IMR-90 (cell line): ENCODE data around the gene GGT5. TPM values are rescaled to one million over a fixed set of nuclear protein-coding genes. Genes with fewer than 3 reads are reported as not detected.

ENCODE experiments used
- ATAC-seq: fragments of 200-7000 bp; cut with Tn5 transposase; 2 replicates; pipeline ENCODE4 v1.9.1; 2020; ENCODE audit warnings: low read depth, mild to moderate bottlenecking, moderate library complexity
- BruUV-seq: library from RNA; stranded (reverse); fragments of 400-500 nt; replicated peaks from 2 replicates; lab custom pipeline; 2021; lab: Mats Ljungman, UMichigan
- CTCF ChIA-PET: fragments of 300-600 bp; formaldehyde crosslinking; extraction: SDS; loops from one replicate; lab custom pipeline; 2021; ENCODE audit warnings: antibody characterized with exemption; lab: Yijun Ruan, JAX
- POLR2A ChIA-PET: fragments of 300-600 bp; sonication (Branson Sonifier 250); formaldehyde crosslinking; loops from one replicate; lab custom pipeline; 2022; ENCODE audit warnings: antibody characterized with exemption; ENCODE audit not compliant: unreplicated experiment; lab: Charles Lee
- DNase-seq: peaks from one replicate; pipeline ENCODE4 v3.0.0; 2013
- H2AFZ ChIP-seq: replicated peaks from 2 replicates; pipeline ENCODE3; 2013; ENCODE audit warnings: low read length, mild to moderate bottlenecking; ENCODE audit not compliant: poor library complexity
- H2AK5ac ChIP-seq: 2 replicates; pipeline ENCODE4 v1.6.1; 2013; ENCODE audit warnings: low read depth, low read length, inconsistent platforms
- H2AK9ac ChIP-seq: replicated peaks from 2 replicates; pipeline ENCODE3; 2013; ENCODE audit warnings: mild to moderate bottlenecking, low read depth, low read length, moderate library complexity; ENCODE audit not compliant: poor library complexity
- H2BK120ac ChIP-seq: 2 replicates; pipeline ENCODE4 v1.6.1; 2013; ENCODE audit warnings: low read depth, low read length, inconsistent platforms
- H2BK15ac ChIP-seq: 3 replicates; pipeline ENCODE4 v1.6.1; 2013; ENCODE audit warnings: low read depth, low read length, inconsistent platforms
- H2BK20ac ChIP-seq: 2 replicates; pipeline ENCODE4 v1.6.1; 2013; ENCODE audit warnings: low read depth, mild to moderate bottlenecking, inconsistent platforms, low read length, moderate library complexity
- H2BK5ac ChIP-seq: 2 replicates; pipeline ENCODE4 v1.6.1; 2013; ENCODE audit warnings: mild to moderate bottlenecking, low read depth, low read length, inconsistent platforms; ENCODE audit not compliant: poor library complexity, severe bottlenecking
- H3K14ac ChIP-seq: replicated peaks from 2 replicates; pipeline ENCODE4 v1.6.1; 2013; ENCODE audit warnings: low read depth, low read length, inconsistent platforms
- H3K18ac ChIP-seq: 2 replicates; pipeline ENCODE4 v1.6.1; 2013; ENCODE audit warnings: low read depth, low read length, control low read depth
- H3K23ac ChIP-seq: 2 replicates; pipeline ENCODE4 v1.6.1; 2013; ENCODE audit warnings: low read depth, low read length, inconsistent platforms
- H3K27ac ChIP-seq: 2 replicates; pipeline ENCODE4 v1.5.1; 2013; ENCODE audit warnings: mild to moderate bottlenecking, control low read depth, low read length; ENCODE audit not compliant: insufficient read depth
- H3K27me3 ChIP-seq: 2 replicates; pipeline ENCODE4 v1.6.1; 2013; ENCODE audit warnings: low read length; ENCODE audit not compliant: control insufficient read depth, insufficient read depth
- H3K36me3 ChIP-seq: 2 replicates; pipeline ENCODE4 v1.6.1; 2013; ENCODE audit warnings: low read length, mixed read lengths; ENCODE audit not compliant: control insufficient read depth, insufficient read depth
- H3K4ac ChIP-seq: 2 replicates; pipeline ENCODE4 v1.6.1; 2013; ENCODE audit warnings: low read depth, low read length, inconsistent platforms
- H3K4me1 ChIP-seq: 2 replicates; pipeline ENCODE4 v1.6.1; 2013; ENCODE audit warnings: low read length, mixed read lengths; ENCODE audit not compliant: control insufficient read depth, insufficient read depth
- H3K4me2 ChIP-seq: 2 replicates; pipeline ENCODE4 v1.6.1; 2013; ENCODE audit warnings: low read depth, mild to moderate bottlenecking, control low read depth, low read length, moderate library complexity
- H3K4me3 ChIP-seq: 2 replicates; pipeline ENCODE4 v1.5.1; 2013; ENCODE audit warnings: low read depth, mild to moderate bottlenecking, control low read depth, low read length, moderate library complexity; ENCODE audit not compliant: insufficient read depth
- H3K56ac ChIP-seq: 2 replicates; pipeline ENCODE4 v1.6.1; 2013; ENCODE audit warnings: low read length, inconsistent platforms; ENCODE audit not compliant: insufficient read depth; ENCODE audit errors: extremely low read depth
- H3K79me1 ChIP-seq, 2 experiments: 2 replicates each; pipeline ENCODE4 v1.6.1; 2013; ENCODE audit warnings: low read length in 2 of 2, inconsistent platforms in 1 of 2, low read depth in 1 of 2
- H3K9ac ChIP-seq: 2 replicates; pipeline ENCODE4 v1.6.1; 2013; ENCODE audit warnings: low read depth, low read length, control low read depth
- H3K9me1 ChIP-seq: 2 replicates; pipeline ENCODE4 v1.6.1; 2013; ENCODE audit warnings: low read length, inconsistent platforms; ENCODE audit not compliant: insufficient read depth
- H3K9me3 ChIP-seq: 2 replicates; pipeline ENCODE4 v1.6.1; 2013; ENCODE audit warnings: low read length; ENCODE audit not compliant: control insufficient read depth, insufficient read depth
- H4K20me1 ChIP-seq: 2 replicates; pipeline ENCODE4 v1.6.1; 2013; ENCODE audit warnings: low read length, inconsistent platforms; ENCODE audit not compliant: insufficient read depth
- H4K5ac ChIP-seq: 2 replicates; pipeline ENCODE4 v1.6.1; 2013; ENCODE audit warnings: mild to moderate bottlenecking, low read depth, low read length, control low read depth
- H4K8ac ChIP-seq, 2 experiments: 2 replicates each; pipeline ENCODE4 v1.6.1; 2013; ENCODE audit warnings: low read depth in 2 of 2, low read length in 2 of 2, control low read depth in 1 of 2, inconsistent platforms in 1 of 2
- H4K91ac ChIP-seq: 2 replicates; pipeline ENCODE4 v1.6.1; 2013; ENCODE audit warnings: low read depth, low read length, inconsistent platforms; ENCODE audit not compliant: insufficient read depth
- CHD1 ChIP-seq: IDR thresholded peaks from 2 replicates; pipeline ENCODE4 v1.6.1; 2012; ENCODE audit warnings: low read depth, low read length, improper control_type of control experiment
- CTCF ChIP-seq: conservative IDR thresholded peaks from 2 replicates; pipeline ENCODE4 v1.5.1; 2012; ENCODE audit warnings: mild to moderate bottlenecking, low read depth, low read length, improper control_type of control experiment
- FOS ChIP-seq: fragments of 150-350 bp; IDR thresholded peaks from 2 replicates; pipeline ENCODE4 v1.6.1; 2016; ENCODE audit warnings: low read depth, low read length
- MAZ ChIP-seq: IDR thresholded peaks from 2 replicates; pipeline ENCODE4 v1.6.1; 2012; ENCODE audit warnings: low read depth, mild to moderate bottlenecking, low read length, improper control_type of control experiment, moderate library complexity, borderline replicate concordance
- MXI1 ChIP-seq: IDR thresholded peaks from 2 replicates; pipeline ENCODE4 v1.6.1; 2012; ENCODE audit warnings: low read depth, mild to moderate bottlenecking, low read length, moderate library complexity, borderline replicate concordance
- NFE2L2 ChIP-seq: fragments of 150-350 bp; IDR thresholded peaks from 2 replicates; pipeline ENCODE4 v1.6.1; 2016; ENCODE audit warnings: low read depth, mild to moderate bottlenecking, low read length
- POLR2A ChIP-seq: IDR thresholded peaks from 2 replicates; pipeline ENCODE4 v1.6.1; 2012; ENCODE audit warnings: mild to moderate bottlenecking, low read depth, low read length
- RAD21 ChIP-seq: IDR thresholded peaks from 2 replicates; pipeline ENCODE4 v1.6.1; 2012; ENCODE audit warnings: low read length, improper control_type of control experiment
- WGBS, 2 experiments: methylation state at CpG; one replicate each; pipeline versions ENCODE4 v1.1.5 to v1.1.7; 2013; ENCODE audit warnings: missing lambda C conversion rate in 2 of 2; ENCODE audit not compliant: insufficient read length in 1 of 2; ENCODE audit errors: extremely low coverage in 2 of 2; 5-methylcytosine and 5-hydroxymethylcytosine counted together
- dilution Hi-C: fragments of 300-500 bp; cut with HindIII; formaldehyde crosslinking; loops from one replicate; pipeline ENCODE4 v1.14.3; 2018; ENCODE audit warnings: low sequenced_read_pairs; ENCODE audit not compliant: unreplicated experiment
- in situ Hi-C: fragments of 300-500 bp; cut with MboI; formaldehyde crosslinking; loops from 3 replicates; pipeline ENCODE4 v1.14.3; 2019; ENCODE audit warnings: low sequenced_read_pairs, inconsistent platforms, mixed read lengths
- intact Hi-C: fragments of 100-400 bp; cut with micrococcal nuclease; formaldehyde crosslinking; loops from 2 replicates; pipeline ENCODE4 v1.10.0; 2022
- polyA plus RNA-seq, 3 experiments: library from polyadenylated mRNA; depleted of rRNA; stranded (reverse); fragments of >200 nt; gene quantifications; 2 replicates each; pipeline ENCODE4 v1.2.3, GENCODE V29; 2012; ENCODE audit warnings: low replicate concordance in 1 of 3
- total RNA-seq: library from RNA; depleted of rRNA; stranded (reverse); fragments of >200 nt; gene quantifications from 2 replicates; pipeline ENCODE4 v1.2.3, GENCODE V29; 2012
- TF ChIP-seq, protein P1 (sequence below): fragments of 150-350 bp; IDR thresholded peaks from 2 replicates; pipeline ENCODE4 v1.6.1; 2016; ENCODE audit warnings: low read depth, mild to moderate bottlenecking, low read length, moderate library complexity, borderline replicate concordance

The GGT5 gene
- total and polyA plus RNA-seq, 2 of the 4 experiments (the other 2 are of a cell fraction) = 0.18 to 5.8 TPM

- no peak for ATAC-seq
Observed at GRCh38 chr22:24205438-24206195, 39.3 kb downstream of the GGT5 start.

More at GRCh38 chr22:24205438-24206195, 39.3 kb downstream of the GGT5 start:
- no peak for DNase-seq
- Histone ChIP-seq H3K18ac (peak overlapping the region; percentile 69), H3K4me3 (no peak overlapping the region), H3K4me1 (peaks cover 24% of the 10 kb centered on the region), H2BK20ac (peak overlapping the region; percentile 95), H2AK5ac (peak overlapping the region; percentile 89), H2AK9ac (no peak overlapping the region), H3K4me2 (no peak overlapping the region), H3K79me1 (peaks cover 0 to 3% of the 10 kb centered on the region in 2 experiments; a peak in 1 of 4 replicates), H3K9me3 (no peaks in the 10 kb centered on the region), H3K23ac (peak overlapping the region; percentile 86; the same call in 1 of the 2 replicates), H4K20me1 (no peaks in the 10 kb centered on the region; the same call in 1 of the 2 replicates), H3K56ac (peak overlapping the region; percentile 28; the same call in 1 of the 2 replicates), H3K14ac (peak overlapping the region; percentile 48), H3K27ac (peak overlapping the region; percentile 51), H2AFZ (no peak overlapping the region), H3K9ac (no peak overlapping the region), H3K27me3 (no peaks in the 10 kb centered on the region), H2BK120ac (peak overlapping the region; percentile 84), H4K8ac (peak overlapping the region; percentile 78 to 81), H4K91ac (peak overlapping the region; percentile 89), H3K9me1 (peaks cover 6% of the 10 kb centered on the region), H4K5ac (peak overlapping the region; percentile 86; the same call in 1 of the 2 replicates), H3K4ac (peak overlapping the region; percentile 91), H3K36me3 (no peaks in the 10 kb centered on the region), H2BK5ac (peak overlapping the region; percentile 40), H2BK15ac (peak overlapping the region; percentile 87)
- BruUV-seq = no TSS peak
- intact Hi-C loops = loop anchor here (5.0 kb wide), 1 partner anchor 42 kb away; the partner anchor contains the start of gene GGT5
- ChIA-PET CTCF (interaction anchor here (0.9 kb wide), 1 partner anchor 42 kb away, joined by 3 read pairs; no protein-coding TSS in a partner anchor), POLR2A (interaction anchor here (0.6 kb wide), 1 partner anchor 36 kb away, joined by 6 read pairs; no protein-coding TSS in a partner anchor)
- in situ Hi-C loops = no loop called here
- no CpG with 5 or more reads among the region's 8 CpGs for WGBS, 2 experiments
- dilution Hi-C loops = no loop called here
- no peak for TF ChIP-seq FOS
- TF ChIP-seq, protein P1, sequence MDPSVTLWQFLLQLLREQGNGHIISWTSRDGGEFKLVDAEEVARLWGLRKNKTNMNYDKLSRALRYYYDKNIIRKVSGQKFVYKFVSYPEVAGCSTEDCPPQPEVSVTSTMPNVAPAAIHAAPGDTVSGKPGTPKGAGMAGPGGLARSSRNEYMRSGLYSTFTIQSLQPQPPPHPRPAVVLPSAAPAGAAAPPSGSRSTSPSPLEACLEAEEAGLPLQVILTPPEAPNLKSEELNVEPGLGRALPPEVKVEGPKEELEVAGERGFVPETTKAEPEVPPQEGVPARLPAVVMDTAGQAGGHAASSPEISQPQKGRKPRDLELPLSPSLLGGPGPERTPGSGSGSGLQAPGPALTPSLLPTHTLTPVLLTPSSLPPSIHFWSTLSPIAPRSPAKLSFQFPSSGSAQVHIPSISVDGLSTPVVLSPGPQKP = no peak
- TF ChIP-seq MXI1 = no peak
- no peak for TF ChIP-seq RAD21
- TF ChIP-seq CTCF = no peak
- TF ChIP-seq CHD1 = no peak
- TF ChIP-seq POLR2A = no peak
- no peak for TF ChIP-seq NFE2L2
- no peak for TF ChIP-seq MAZ
